Muscle layer of duodenum (tissue), 2 donors: ENCODE data around the gene TMEM267.

Source experiments
- H3K27ac ChIP-seq: one replicate; pipeline ENCODE4 v1.7.0; 2013; ENCODE audit warnings: mild to moderate bottlenecking, low read length
- H3K27me3 ChIP-seq: one replicate; pipeline ENCODE4 v1.7.0; 2013; ENCODE audit warnings: low read depth, mild to moderate bottlenecking, control low read depth, low read length
- H3K36me3 ChIP-seq, 2 donors: one replicate each; pipeline ENCODE4 v1.7.0; 2013; ENCODE audit warnings: low read length in 2 of 2, control low read depth in 1 of 2, mild to moderate bottlenecking in 1 of 2; ENCODE audit not compliant: insufficient read depth in 2 of 2, control insufficient read depth in 1 of 2
- H3K4me1 ChIP-seq, 2 donors: one replicate each; pipeline ENCODE4 v1.7.0; 2013; ENCODE audit warnings: low read length in 2 of 2, mild to moderate bottlenecking in 2 of 2, control low read depth in 1 of 2, moderate library complexity in 1 of 2; ENCODE audit not compliant: insufficient read depth in 2 of 2, control insufficient read depth in 1 of 2
- H3K4me3 ChIP-seq, 2 donors: one replicate each; pipeline ENCODE4 v1.7.0; 2013; ENCODE audit warnings: low read length in 2 of 2, low read depth in 1 of 2, mild to moderate bottlenecking in 1 of 2
- H3K9me3 ChIP-seq, 2 donors: one replicate each; pipeline ENCODE4 v1.7.0; 2013; ENCODE audit warnings: low read length in 2 of 2, control low read depth in 1 of 2, mild to moderate bottlenecking in 1 of 2; ENCODE audit not compliant: control insufficient read depth in 1 of 2
- donor health status: healthy.

TMEM267 gene

DNA sequence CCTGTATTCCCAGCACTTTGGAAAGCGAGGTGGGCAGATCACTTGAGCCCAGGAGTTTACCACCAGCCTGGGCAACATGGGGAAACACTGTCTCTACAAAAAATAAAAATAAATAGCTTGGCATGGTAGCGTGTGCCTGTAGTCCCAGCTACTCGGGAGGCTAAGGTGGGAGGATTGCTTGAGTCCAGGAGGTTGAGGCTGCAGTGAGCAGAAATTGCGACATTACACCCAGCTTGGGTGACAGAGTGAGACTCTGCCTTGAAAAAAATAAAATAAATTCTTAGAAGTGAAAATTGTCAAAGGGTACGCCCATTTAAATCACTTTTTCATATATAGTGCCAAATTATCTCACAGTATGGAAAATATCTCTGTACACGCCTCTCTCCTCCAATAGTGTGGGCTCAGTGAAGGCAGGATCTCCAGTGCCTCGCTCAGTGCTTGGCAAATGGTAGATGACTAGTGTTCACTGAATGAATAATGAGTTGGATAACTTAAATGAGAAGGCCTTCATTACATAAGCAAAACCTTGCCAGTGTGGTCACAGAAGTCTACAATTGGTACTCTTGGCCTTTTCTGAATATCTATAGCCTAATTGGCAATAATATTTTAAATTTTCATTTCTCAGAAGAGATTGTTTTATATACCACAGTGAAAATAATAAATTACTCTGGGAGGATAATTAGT lies 62.1 kb downstream of the TMEM267 start:
- no peaks in the 10 kb centered on the region for H3K36me3 ChIP-seq
- H3K4me3 ChIP-seq = no peak overlapping the region
- no peaks in the 10 kb centered on the region for H3K9me3 ChIP-seq
- H3K4me1 ChIP-seq = peaks cover 0 to 8% of the 10 kb centered on the region in 2 donors
- peak overlapping the region; percentile 34 for H3K27ac ChIP-seq
- no peaks in the 10 kb centered on the region for H3K27me3 ChIP-seq

DNA sequence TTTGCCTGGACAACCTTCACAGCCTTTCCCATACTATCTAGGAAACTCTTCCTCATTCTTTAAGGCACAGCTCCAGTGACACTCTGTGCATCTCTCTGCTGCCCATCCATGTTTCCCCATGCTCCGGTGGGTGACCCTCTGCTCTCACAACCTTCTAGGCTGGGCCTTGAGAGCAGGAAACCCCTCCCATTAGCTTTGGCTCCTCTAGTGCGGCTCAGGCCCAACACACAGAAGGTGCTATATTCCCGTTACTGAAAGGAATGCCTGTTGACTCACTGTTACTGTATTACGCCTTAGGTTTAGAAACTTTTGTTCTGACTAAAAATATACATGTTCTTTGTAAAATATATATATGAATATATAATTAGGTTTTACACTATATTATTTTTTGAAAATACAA lies 63.4 kb downstream of the TMEM267 start:
- Histone ChIP-seq H3K4me3 (no peak overlapping the region), H3K9me3 (no peaks in the 10 kb centered on the region), H3K27me3 (no peaks in the 10 kb centered on the region), H3K36me3 (no peaks in the 10 kb centered on the region), H3K27ac (no peak overlapping the region), H3K4me1 (peaks cover 0 to 8% of the 10 kb centered on the region in 2 donors)

DNA sequence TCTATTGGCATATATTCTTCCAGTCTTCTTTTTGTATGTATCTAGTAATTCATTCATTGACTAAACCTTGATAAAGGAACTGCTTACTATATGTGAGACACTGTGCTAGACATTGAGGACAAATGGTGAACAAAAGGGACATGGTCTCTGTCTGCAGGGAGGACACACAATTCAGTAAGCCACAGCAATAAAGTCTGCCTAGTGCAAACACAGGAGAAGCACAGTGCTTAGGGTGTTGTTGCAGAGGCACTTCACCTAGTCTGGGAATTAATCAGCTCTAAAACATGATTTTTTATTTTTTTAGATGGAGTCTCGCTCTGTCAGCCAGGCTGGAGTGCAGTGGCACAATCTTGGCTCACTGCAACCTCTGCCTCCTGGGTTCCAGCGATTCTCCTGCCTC lies 65.1 kb downstream of the TMEM267 start:
- H3K27ac ChIP-seq = no peak overlapping the region
- H3K4me3 ChIP-seq = no peak overlapping the region
- H3K27me3 ChIP-seq = no peaks in the 10 kb centered on the region
- peaks cover 0 to 8% of the 10 kb centered on the region in 2 donors for H3K4me1 ChIP-seq
- H3K9me3 ChIP-seq = no peaks in the 10 kb centered on the region
- H3K36me3 ChIP-seq = no peaks in the 10 kb centered on the region

DNA sequence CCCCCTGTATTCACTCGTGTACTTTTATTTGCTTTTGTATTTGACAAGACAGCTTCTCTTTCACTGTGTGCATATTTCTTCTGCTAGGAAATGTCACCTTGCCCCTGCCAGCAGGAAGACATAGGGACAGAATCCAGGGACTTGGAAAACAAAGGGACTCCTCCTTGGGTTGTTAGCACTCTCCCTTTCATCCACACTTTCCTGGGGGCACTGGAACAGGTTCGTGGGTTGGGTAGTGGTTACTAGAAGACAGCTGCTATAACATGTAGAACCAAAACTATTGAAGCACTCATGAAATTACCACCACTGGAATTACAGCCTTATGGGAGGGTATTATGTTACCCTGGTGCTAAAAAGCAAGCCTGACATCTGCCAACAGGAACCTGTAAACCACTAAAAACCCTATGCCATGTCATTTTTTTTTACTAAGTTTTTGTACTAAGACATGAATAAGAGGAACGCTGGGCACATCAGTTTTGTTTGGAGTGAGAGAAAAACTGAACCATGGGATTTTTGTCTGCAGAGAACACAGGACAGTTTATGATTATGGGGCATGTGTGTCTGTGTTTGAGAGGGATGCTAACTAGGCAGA lies 66.8 kb downstream of the TMEM267 start:
- H3K4me3 ChIP-seq = no peak overlapping the region
- no peak overlapping the region for H3K27ac ChIP-seq
- peaks cover 0 to 7% of the 10 kb centered on the region in 2 donors for H3K4me1 ChIP-seq
- no peaks in the 10 kb centered on the region for H3K9me3 ChIP-seq
- no peaks in the 10 kb centered on the region for H3K27me3 ChIP-seq
- no peaks in the 10 kb centered on the region for H3K36me3 ChIP-seq

DNA sequence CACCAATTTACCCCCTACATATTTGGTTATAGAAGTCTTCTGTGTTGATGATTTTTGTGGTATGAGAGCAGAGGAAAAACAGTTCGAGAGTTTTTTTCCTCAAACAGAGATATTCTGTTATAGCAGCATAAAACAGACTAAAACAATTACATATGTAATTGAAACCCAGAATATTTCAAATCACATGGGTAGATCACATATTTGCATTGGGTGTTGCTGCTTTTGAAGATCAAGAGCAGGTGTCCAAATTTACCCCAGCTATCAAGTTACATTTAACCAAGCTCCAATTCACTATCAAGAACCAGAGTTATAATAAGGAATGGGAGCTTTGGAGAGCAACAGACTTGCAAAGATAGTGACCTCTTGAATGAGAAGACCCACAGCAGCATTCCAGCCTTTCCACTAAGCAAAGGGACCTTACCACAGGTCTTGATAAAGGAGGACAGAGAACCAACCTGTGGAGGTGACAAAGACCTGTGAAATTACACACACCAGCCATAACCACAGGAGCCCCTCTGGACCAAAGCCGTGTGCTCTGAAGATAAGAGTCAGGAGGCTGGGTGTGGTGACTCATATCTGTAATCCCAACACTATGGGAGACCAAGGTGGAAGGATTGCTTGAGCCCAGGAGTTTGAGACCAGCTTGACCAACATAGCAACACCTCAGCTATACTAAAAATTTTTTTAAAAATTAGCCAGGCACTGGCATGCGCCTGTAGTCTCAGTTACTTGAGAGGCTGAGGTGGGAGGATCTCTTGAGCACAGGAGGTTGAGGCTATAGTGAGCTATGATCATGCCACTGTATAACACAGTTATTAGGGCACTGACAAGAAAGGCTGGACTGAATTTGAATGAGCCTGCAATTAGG lies 67.5 kb downstream of the TMEM267 start:
- Histone ChIP-seq H3K9me3 (no peaks in the 10 kb centered on the region), H3K36me3 (no peaks in the 10 kb centered on the region), H3K4me1 (no peaks in the 10 kb centered on the region), H3K4me3 (no peak overlapping the region), H3K27me3 (no peaks in the 10 kb centered on the region), H3K27ac (no peak overlapping the region)

DNA sequence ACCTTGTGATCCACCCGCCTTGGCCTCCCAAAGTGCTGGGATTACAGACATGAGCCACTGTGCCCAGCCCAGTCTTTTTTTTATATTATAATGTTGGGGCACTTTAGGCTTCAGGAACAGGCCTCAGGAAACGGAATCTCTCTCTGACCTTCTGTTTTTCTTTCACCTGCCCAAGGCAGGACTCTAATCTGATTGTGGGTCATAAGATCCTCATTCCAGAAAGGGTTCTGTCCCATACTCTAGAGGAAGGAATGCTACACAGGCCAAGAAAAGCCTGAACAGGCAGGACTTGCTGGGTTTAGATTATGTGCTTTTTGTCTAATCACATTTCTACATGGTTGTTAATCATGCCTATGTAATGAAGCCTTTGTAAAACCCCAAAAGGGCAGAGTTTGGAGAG lies 69.7 kb downstream of the TMEM267 start:
- Histone ChIP-seq H3K27ac (no peak overlapping the region), H3K36me3 (no peaks in the 10 kb centered on the region), H3K9me3 (no peaks in the 10 kb centered on the region), H3K4me3 (no peak overlapping the region), H3K27me3 (no peaks in the 10 kb centered on the region), H3K4me1 (no peaks in the 10 kb centered on the region)

DNA sequence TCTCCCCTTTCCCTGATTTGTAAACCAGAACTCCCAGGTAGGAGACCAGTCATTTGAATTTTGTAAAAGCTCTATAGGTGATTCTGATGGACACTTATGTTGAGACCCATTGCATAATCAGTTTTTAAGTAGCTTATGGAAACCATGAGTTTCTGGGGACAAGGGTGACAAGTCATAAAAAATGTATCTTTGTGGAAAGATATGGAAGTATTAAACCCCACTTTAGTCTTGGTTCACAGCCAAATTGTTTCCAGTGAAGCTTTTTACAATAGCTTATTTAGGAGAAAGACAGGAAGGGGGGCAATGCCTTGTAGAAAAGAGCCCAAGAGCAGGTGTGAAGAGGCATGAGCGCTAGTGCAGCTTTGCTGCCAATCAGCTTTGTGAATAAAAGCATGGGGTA lies 71.0 kb downstream of the TMEM267 start:
- Histone ChIP-seq H3K4me3 (no peak overlapping the region), H3K4me1 (no peaks in the 10 kb centered on the region), H3K27ac (peak overlapping the region; percentile 71)

DNA sequence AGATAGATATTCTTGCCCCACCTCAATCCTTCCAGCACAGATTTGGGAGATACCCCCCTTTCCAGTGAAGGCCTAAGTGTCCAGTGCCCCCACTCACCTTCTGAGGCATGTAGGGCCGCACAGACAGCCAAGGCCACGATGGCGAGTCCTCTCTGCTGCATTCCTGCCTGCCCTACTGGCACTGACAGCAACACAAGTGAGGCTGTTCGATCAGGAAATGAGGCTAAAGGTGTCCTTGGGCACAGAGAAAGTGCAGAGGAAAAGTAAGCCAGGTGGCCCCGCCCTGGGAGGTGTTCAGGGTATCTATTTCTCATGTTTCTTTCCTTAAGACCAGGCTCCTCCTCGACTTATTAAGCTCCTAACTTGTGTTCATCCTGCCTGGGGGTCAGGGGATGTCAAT lies 71.5 kb downstream of the TMEM267 start, which contains the start of gene CCL28:
CCL28 (minus strand) TSS at position 236 of the 400 bp plus-strand sequence; CDS start at position 161, 75 bp downstream.
- Histone ChIP-seq H3K9me3 (no peaks in the 10 kb centered on the region), H3K27me3 (no peaks in the 10 kb centered on the region), H3K4me3 (peak within 1 kb of the TSS in 1 of 2 donors; percentile 45), H3K4me1 (no peaks in the 10 kb centered on the region), H3K36me3 (no peaks in the 10 kb centered on the region), H3K27ac (peak within 1 kb of the TSS; percentile 71)

More for the DNA sequence above, 71.0 kb downstream of the TMEM267 start:
- H3K36me3 ChIP-seq = no peaks in the 10 kb centered on the region
- H3K27me3 ChIP-seq = no peaks in the 10 kb centered on the region
- no peaks in the 10 kb centered on the region for H3K9me3 ChIP-seq

DNA sequence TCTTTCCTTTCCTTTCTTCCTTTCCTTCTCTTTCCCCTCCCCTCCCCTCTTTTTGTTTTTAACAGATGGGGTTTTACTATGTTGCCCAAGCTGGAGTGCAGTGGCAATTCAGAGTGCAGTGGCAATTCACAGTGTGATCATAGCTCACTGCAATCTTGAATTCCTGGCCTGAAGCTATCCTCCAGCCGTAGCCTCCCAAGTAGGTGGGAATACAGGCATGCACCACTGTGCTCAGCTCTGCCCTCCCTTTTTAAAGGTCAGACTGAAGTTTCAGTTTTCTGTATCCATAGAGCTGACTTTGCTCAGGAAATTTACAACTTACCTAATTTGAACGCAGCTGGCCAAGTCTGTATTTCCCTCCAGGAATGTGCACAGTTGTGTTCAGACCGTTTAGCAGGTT lies 72.2 kb downstream of the TMEM267 start:
- H3K27ac ChIP-seq = peak overlapping the region; percentile 71
- no peaks in the 10 kb centered on the region for H3K4me1 ChIP-seq
- no peaks in the 10 kb centered on the region for H3K36me3 ChIP-seq
- H3K9me3 ChIP-seq = no peaks in the 10 kb centered on the region
- H3K27me3 ChIP-seq = no peaks in the 10 kb centered on the region
- H3K4me3 ChIP-seq = peak overlapping the region in 1 of 2 donors; percentile 45

DNA sequence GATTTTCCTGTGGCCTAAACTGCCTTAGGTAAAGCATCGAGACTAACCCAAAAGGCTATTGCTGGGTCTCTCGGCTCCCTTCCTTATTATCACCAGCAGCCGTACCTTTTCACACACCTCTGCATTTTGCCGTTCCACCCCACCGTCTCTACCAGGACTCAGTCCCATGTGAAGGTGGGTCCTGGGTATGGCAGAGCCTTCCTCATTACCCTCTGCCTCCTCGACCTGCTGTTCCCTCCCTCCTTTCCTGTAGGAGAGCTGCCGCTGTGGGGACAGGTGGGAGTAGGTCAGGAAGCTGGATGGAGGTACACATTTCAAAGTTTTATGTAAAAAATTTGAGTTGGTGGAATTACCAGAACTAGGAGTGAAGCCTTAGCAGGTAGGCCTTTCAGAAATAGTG lies 73.3 kb downstream of the TMEM267 start:
- H3K27ac ChIP-seq = peak overlapping the region; percentile 71
- H3K27me3 ChIP-seq = no peaks in the 10 kb centered on the region
- H3K36me3 ChIP-seq = no peaks in the 10 kb centered on the region
- H3K4me1 ChIP-seq = no peaks in the 10 kb centered on the region
- peak overlapping the region in 1 of 2 donors; percentile 45 for H3K4me3 ChIP-seq
- no peaks in the 10 kb centered on the region for H3K9me3 ChIP-seq

DNA sequence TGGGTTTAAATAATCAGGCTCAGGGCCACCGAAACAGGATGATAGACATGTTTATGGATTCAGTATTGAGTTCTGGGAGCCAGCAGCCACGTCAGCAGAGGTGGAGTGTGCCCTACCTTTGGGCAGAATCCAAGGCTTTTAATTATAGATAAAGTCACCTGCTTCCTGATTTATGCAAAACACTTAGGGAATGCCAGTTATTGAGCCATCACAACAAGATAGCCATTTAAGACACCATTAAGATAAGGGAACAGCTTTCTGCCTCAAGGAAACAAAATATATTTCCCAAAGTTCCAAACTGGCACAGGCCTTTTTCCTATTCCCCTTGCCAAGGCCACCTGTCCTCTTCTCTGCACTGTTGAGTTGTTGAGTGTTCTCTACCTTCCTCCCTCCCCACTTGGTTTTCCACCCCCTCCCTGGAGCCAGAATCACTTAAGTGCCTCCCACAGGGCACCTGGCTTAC lies 73.8 kb downstream of the TMEM267 start:
- H3K27ac ChIP-seq = peak overlapping the region; percentile 71
- H3K27me3 ChIP-seq = no peaks in the 10 kb centered on the region
- H3K4me3 ChIP-seq = peak overlapping the region in 1 of 2 donors; percentile 45

More for the DNA sequence above, 73.8 kb downstream of the TMEM267 start:
- no peaks in the 10 kb centered on the region for H3K36me3 ChIP-seq
- no peaks in the 10 kb centered on the region for H3K9me3 ChIP-seq
- H3K4me1 ChIP-seq = no peaks in the 10 kb centered on the region
